Measurements from ENCODE around the gene PTPN14. TPM values are rescaled to one million over a fixed set of nuclear protein-coding genes. Genes with fewer than 3 reads are reported as not detected.
"Not testable (repeated sequence)": the region's sequence is repeated elsewhere in the genome, so short reads cannot be mapped to it uniquely, and the experiment has no call there.

The PTPN14 gene
- polyA plus RNA-seq, 1 experiment = 34.2 TPM

DNA sequence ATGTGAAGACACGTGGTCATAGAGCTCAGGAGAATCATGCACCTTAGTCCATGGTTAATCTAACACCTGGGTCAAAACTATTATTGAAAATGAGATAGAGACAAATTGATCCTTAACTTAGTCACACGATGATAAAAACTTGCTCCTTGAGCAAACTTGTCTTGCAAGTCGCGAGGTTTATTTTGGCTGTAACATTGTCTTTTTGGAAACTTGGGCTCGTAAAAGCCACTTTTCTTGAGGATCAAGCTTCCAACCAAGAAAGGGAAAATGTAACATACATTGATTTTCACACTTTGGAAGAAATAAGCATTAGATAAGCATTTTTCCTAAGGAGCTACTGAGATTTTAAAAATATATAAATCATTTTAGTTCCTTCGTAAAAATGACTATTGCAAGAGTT, 31.7 kb upstream of the PTPN14 start:
- TF ChIP-seq, protein P1, sequence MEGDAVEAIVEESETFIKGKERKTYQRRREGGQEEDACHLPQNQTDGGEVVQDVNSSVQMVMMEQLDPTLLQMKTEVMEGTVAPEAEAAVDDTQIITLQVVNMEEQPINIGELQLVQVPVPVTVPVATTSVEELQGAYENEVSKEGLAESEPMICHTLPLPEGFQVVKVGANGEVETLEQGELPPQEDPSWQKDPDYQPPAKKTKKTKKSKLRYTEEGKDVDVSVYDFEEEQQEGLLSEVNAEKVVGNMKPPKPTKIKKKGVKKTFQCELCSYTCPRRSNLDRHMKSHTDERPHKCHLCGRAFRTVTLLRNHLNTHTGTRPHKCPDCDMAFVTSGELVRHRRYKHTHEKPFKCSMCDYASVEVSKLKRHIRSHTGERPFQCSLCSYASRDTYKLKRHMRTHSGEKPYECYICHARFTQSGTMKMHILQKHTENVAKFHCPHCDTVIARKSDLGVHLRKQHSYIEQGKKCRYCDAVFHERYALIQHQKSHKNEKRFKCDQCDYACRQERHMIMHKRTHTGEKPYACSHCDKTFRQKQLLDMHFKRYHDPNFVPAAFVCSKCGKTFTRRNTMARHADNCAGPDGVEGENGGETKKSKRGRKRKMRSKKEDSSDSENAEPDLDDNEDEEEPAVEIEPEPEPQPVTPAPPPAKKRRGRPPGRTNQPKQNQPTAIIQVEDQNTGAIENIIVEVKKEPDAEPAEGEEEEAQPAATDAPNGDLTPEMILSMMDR (IDR thresholded peaks at IDR 0.05; ENCODE audit: low read depth, low read length) = no peak
- Histone ChIP-seq H3K27me3 (ENCODE audit: control insufficient read depth, insufficient read depth, low read length) (no peaks in the 10 kb centered on the region), H3K4me3 (ENCODE audit: low read depth, low read length) (no peak overlapping the region), H3K9me3 (ENCODE audit: control insufficient read depth, insufficient read depth, low read length) (no peaks in the 10 kb centered on the region), H3K27ac (ENCODE audit: low read depth, low read length) (no peak overlapping the region)
- no peak for DNase-seq (ENCODE audit: low read depth, low spot score)
- POLR2A ChIA-PET = interaction anchor here (0.6 kb wide), 1 partner anchor 256 kb away, joined by 3 read pairs; no protein-coding TSS in a partner anchor
- CTCF ChIA-PET = interaction anchor here (0.5 to 10.5 kb wide), 12 partner anchors 8 to 1947 kb away, joined by 3 to 278 read pairs (median 9); no protein-coding TSS in a partner anchor

DNA sequence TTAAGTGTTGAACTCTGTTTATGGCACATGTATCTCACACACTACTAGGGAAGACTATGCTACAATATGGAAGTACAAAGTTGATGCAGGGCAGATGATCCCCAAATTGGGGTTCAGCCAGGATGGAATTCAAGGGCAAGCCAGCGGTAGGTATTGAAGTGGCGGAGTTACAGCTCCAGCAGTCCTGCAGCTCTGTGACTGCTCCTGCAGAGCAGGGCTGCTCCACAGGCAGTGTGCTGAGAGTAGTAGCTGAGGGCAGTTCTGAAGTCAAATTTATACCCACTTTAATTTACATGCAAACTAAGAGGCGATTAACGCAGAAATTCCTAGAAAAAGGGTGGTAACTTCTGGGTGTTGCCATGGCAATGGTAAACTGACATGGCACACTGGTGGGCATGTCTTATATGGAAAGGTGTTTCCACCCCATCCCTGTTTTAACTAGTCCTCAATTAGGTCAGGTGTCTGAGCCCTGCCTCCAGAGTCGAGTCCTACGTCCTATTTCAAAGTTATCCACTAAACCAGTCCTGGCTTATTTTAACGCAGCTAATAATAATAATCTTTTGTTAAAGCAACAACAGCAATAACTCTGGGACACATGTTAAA, 31.0 kb upstream of the PTPN14 start:
- no peak overlapping the region for H3K4me3 ChIP-seq (ENCODE audit: low read depth, low read length)
- DNase-seq (ENCODE audit: low read depth, low spot score) = no peak
- TF ChIP-seq, protein P1 (IDR thresholded peaks at IDR 0.05; ENCODE audit: low read depth, low read length) = no peak
- POLR2A ChIA-PET = no interaction called here
- no peak overlapping the region for H3K27ac ChIP-seq (ENCODE audit: low read depth, low read length)
- no peaks in the 10 kb centered on the region for H3K27me3 ChIP-seq (ENCODE audit: control insufficient read depth, insufficient read depth, low read length)
- no peaks in the 10 kb centered on the region for H3K9me3 ChIP-seq (ENCODE audit: control insufficient read depth, insufficient read depth, low read length)
- CTCF ChIA-PET = interaction anchor here (0.5 to 10.5 kb wide), 7 partner anchors 9 to 1948 kb away, joined by 3 to 278 read pairs (median 4); no protein-coding TSS in a partner anchor

DNA sequence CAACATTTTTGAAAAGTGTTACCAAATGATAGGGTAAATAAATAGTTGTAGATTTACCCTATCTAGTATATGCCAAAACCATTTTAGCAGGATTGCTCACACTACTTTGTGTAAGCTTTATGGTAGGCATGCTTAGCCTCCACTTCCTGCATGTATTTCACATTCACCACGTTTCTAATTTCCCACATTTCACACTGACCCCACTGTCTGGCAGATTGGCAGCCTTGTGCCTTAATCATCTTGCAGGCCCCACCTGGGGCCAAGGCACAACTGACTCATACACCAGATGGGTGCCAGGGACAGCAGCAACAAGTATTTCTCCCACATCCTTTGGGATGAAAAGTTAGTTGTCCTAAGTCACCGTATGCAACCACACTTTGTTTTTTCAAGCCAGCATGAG, 30.4 kb upstream of the PTPN14 start:
- H3K27me3 ChIP-seq (ENCODE audit: control insufficient read depth, insufficient read depth, low read length) = no peaks in the 10 kb centered on the region
- TF ChIP-seq, protein P1 (IDR thresholded peaks at IDR 0.05; ENCODE audit: low read depth, low read length) = no peak
- CTCF ChIA-PET = interaction anchor here (0.8 to 10.5 kb wide), 8 partner anchors 10 to 320 kb away, joined by 3 to 278 read pairs (median 4); partner anchors contain the start of gene PTPN14
- peak overlapping the region; percentile 23 for H3K27ac ChIP-seq (ENCODE audit: low read depth, low read length)
- no peak overlapping the region for H3K4me3 ChIP-seq (ENCODE audit: low read depth, low read length)
- peak; percentile 36 for DNase-seq (ENCODE audit: low read depth, low spot score)
- POLR2A ChIA-PET = interaction anchor here (1.2 kb wide), 1 partner anchor 30 kb away, joined by 7 read pairs; the partner anchor contains the start of gene PTPN14
- H3K9me3 ChIP-seq (ENCODE audit: control insufficient read depth, insufficient read depth, low read length) = peaks cover 5% of the 10 kb centered on the region

DNA sequence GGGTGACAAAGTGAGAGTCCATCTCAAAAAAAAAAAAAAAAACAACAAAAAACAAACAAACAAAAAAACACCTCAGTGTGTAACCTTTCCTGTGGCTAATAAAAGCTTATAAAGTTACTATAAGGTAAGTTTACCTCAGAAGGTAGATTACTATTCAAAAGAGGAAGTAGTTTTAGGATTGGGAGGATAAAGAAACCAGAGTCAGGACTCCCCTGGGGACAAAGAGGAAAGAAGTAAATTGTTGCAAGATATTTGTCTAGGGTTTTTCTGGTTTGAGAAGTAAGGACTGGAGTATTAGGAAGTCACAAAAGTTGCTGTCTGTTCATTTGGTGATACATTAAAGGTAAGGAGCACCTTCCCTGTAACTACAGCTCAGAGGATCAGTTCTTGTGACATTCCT, 27.8 kb upstream of the PTPN14 start:
- CTCF ChIA-PET = interaction anchor here (10.5 kb wide), 1 partner anchor 248 kb away, joined by 278 read pairs; no protein-coding TSS in a partner anchor
- TF ChIP-seq, protein P1 (IDR thresholded peaks at IDR 0.05; ENCODE audit: low read depth, low read length) = no peak
- no peak for DNase-seq (ENCODE audit: low read depth, low spot score)
- peaks cover 10% of the 10 kb centered on the region for H3K9me3 ChIP-seq (ENCODE audit: control insufficient read depth, insufficient read depth, low read length)
- H3K27ac ChIP-seq (ENCODE audit: low read depth, low read length) = no peak overlapping the region
- POLR2A ChIA-PET = no interaction called here
- no peaks in the 10 kb centered on the region for H3K27me3 ChIP-seq (ENCODE audit: control insufficient read depth, insufficient read depth, low read length)
- no peak overlapping the region for H3K4me3 ChIP-seq (ENCODE audit: low read depth, low read length)

DNA sequence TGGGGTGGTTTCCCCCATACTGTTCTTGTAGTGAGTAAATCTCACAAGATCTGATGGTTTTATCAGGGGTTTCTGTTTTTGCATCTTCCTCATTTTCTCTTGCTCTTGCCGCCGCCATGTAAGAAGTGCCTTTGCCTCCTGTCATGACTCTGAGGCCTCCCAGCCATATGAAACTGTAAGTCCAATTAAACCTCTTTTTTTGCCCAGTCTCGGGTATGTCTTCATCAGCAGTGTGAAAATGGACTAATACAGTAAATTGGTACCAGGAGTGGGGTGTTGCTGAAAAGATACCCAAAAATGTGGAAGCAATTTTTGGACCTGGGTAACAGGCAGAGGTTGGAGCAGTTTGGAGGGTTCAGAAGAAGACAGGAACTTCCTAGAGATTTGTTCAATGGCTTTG, 24.7 kb upstream of the PTPN14 start:
- peaks cover 10% of the 10 kb centered on the region for H3K9me3 ChIP-seq (ENCODE audit: control insufficient read depth, insufficient read depth, low read length)
- POLR2A ChIA-PET; H3K4me3 ChIP-seq (ENCODE audit: low read depth, low read length); DNase-seq (ENCODE audit: low read depth, low spot score); H3K27me3 ChIP-seq (ENCODE audit: control insufficient read depth, insufficient read depth, low read length); CTCF ChIA-PET; H3K27ac ChIP-seq (ENCODE audit: low read depth, low read length): not testable (repeated sequence)

Data from AG04450 (cell line).